Breast epithelium (tissue), 4 donors: ENCODE results near the gene GCGR. TPM values are rescaled to one million over a fixed set of nuclear protein-coding genes. Genes with fewer than 3 reads are reported as not detected.
"Not testable (repeated sequence)": the region's sequence is repeated elsewhere in the genome, so short reads cannot be mapped to it uniquely, and the experiment has no call there.

ENCODE experiments used
- DNase-seq, 2 donors: peaks; one replicate each; pipeline ENCODE4 v3.0.0-alpha.2; 2019; ENCODE audit warnings: low spot score in 2 of 2
- H3K27ac ChIP-seq, 2 donors: fragments of 200-600 bp; sonication (generic) in 1 of 2; one replicate each; pipeline ENCODE4 v1.5.1; 2016 to 2019; ENCODE audit warnings: mild to moderate bottlenecking in 1 of 2
- H3K27me3 ChIP-seq, 2 donors: fragments of 200-600 bp; sonication (generic) in 1 of 2; one replicate each; pipeline versions ENCODE4 v1.5.1 to v1.6.0; 2017 to 2019; ENCODE audit warnings: control low read depth in 1 of 2, mild to moderate bottlenecking in 1 of 2
- H3K36me3 ChIP-seq: fragments of 200-600 bp; one replicate; pipeline ENCODE4 v1.5.1; 2019
- H3K4me1 ChIP-seq, 2 donors: fragments of 200-600 bp; sonication (generic); one replicate each; pipeline ENCODE4 v1.5.1; 2016 to 2019; ENCODE audit warnings: control low read depth in 1 of 2
- H3K4me3 ChIP-seq, 3 donors: fragments of 200-600 bp; sonication (generic); 1 replicate in 2 of 3; 2 replicates in 1 of 3; pipeline ENCODE4 v1.5.1; 2016 to 2019; ENCODE audit warnings: mild to moderate bottlenecking in 3 of 3, moderate library complexity in 2 of 3
- H3K9me3 ChIP-seq, 2 donors: fragments of 200-600 bp; sonication (generic) in 1 of 2; one replicate each; pipeline ENCODE4 v1.5.1; 2016 to 2019; ENCODE audit warnings: control low read depth in 1 of 2
- CTCF ChIP-seq, 3 donors: fragments of 450-650 bp; IDR thresholded peaks; one replicate each; pipeline ENCODE4 v1.5.1; 2016 to 2017; ENCODE audit warnings: antibody characterized with exemption in 3 of 3, mild to moderate bottlenecking in 3 of 3, moderate library complexity in 3 of 3
- POLR2A ChIP-seq: fragments of 450-650 bp; IDR thresholded peaks from one replicate; pipeline ENCODE4 v1.6.1; 2016; ENCODE audit warnings: antibody characterized with exemption, mild to moderate bottlenecking, moderate library complexity
- POLR2AphosphoS5 ChIP-seq, 3 donors: sonication (generic); formaldehyde crosslinking; IDR thresholded peaks; one replicate each; pipeline ENCODE4 v1.6.1; 2017; ENCODE audit warnings: antibody characterized with exemption in 3 of 3
- intact Hi-C: fragments of 100-400 bp; cut with DNase I; formaldehyde crosslinking; loops from one replicate; pipeline ENCODE4 v1.15.1; 2023; ENCODE audit warnings: low total_unique reads
- total RNA-seq, 3 donors: library from RNA; depleted of rRNA; stranded (reverse); fragments of >200 nt; gene quantifications; one replicate each; pipeline ENCODE4 v1.1.0, GENCODE V29; 2016

Gene GCGR
- total RNA-seq, 3 donors from 2014 or later: not detected

- peak overlapping the region; percentile 94 to 97 for H3K27ac ChIP-seq
- intact Hi-C loops: no loop called here
- peak overlapping the region; percentile 59 to 97 (median 82) for H3K4me3 ChIP-seq
Measured at GRCh38 chr17:81833921-81834830, 30.2 kb downstream of the GCGR start.

GRCh38 chr17:81834831-81835267 lies 30.9 kb downstream of the GCGR start, which contains the start of gene PPP1R27:
Gene PPP1R27, minus strand, starts transcription at chr17:81835050. Its CDS starts 97 bp downstream, at chr17:81834953.
- TF ChIP-seq POLR2A: no peak
- no peak for TF ChIP-seq CTCF (IDR thresholded peaks at IDR 0.05)
- DNase-seq: no peak
- H3K27ac ChIP-seq: peak within 1 kb of the TSS; percentile 94 to 97
- H3K27me3 ChIP-seq: no peaks in the 10 kb centered on the region
- intact Hi-C loops: no loop called here
- H3K36me3 ChIP-seq: no peaks in the 10 kb centered on the region
- peak within 1 kb of the TSS; percentile 59 to 97 (median 82) for H3K4me3 ChIP-seq
- peaks cover 4 to 16% of the 10 kb centered on the region in 2 donors for H3K4me1 ChIP-seq
- no peaks in the 10 kb centered on the region for H3K9me3 ChIP-seq

More at GRCh38 chr17:81833921-81834830, 30.2 kb downstream of the GCGR start:
- DNase-seq: no peak
- no peaks in the 10 kb centered on the region for H3K9me3 ChIP-seq
- H3K36me3 ChIP-seq: no peaks in the 10 kb centered on the region
- TF ChIP-seq CTCF (IDR thresholded peaks at IDR 0.05): no peak
- TF ChIP-seq POLR2AphosphoS5 (IDR thresholded peaks at IDR 0.05): no peak
- TF ChIP-seq POLR2A: no peak
- H3K27me3 ChIP-seq: no peaks in the 10 kb centered on the region
- peaks cover 4 to 16% of the 10 kb centered on the region in 2 donors for H3K4me1 ChIP-seq

- Histone ChIP-seq H3K27ac (no peak overlapping the region), H3K9me3 (no peaks in the 10 kb centered on the region), H3K4me3 (no peak overlapping the region), H3K36me3 (no peaks in the 10 kb centered on the region), H3K27me3 (no peaks in the 10 kb centered on the region), H3K4me1 (peaks cover 5 to 8% of the 10 kb centered on the region in 2 donors)
- no peak for DNase-seq
- intact Hi-C loops: no loop called here
- no peak for TF ChIP-seq POLR2A
- TF ChIP-seq POLR2AphosphoS5 (IDR thresholded peaks at IDR 0.05): no peak
- TF ChIP-seq CTCF (IDR thresholded peaks at IDR 0.05): no peak
Measured at GRCh38 chr17:81837641-81838040, 33.7 kb downstream of the GCGR start.

GRCh38 chr17:81838753-81839255 lies 34.9 kb downstream of the GCGR start:
- peak overlapping the region in 1 of 2 donors; percentile 14 for H3K27ac ChIP-seq
- no peak for DNase-seq
- no peaks in the 10 kb centered on the region for H3K9me3 ChIP-seq
- intact Hi-C loops: no loop called here
- peaks cover 3 to 4% of the 10 kb centered on the region in 2 donors for H3K4me1 ChIP-seq
- H3K36me3 ChIP-seq: no peaks in the 10 kb centered on the region
- H3K4me3 ChIP-seq: no peak overlapping the region
- TF ChIP-seq POLR2AphosphoS5 (IDR thresholded peaks at IDR 0.05) (no peak), POLR2A (no peak), CTCF (IDR thresholded peaks at IDR 0.05) (no peak)
- no peaks in the 10 kb centered on the region for H3K27me3 ChIP-seq

GRCh38 chr17:81839301-81839700 lies 35.4 kb downstream of the GCGR start:
- DNase-seq: no peak
- peak overlapping the region in 1 of 2 donors; percentile 14 for H3K27ac ChIP-seq
- H3K27me3 ChIP-seq: no peaks in the 10 kb centered on the region
- H3K9me3 ChIP-seq: no peaks in the 10 kb centered on the region
- no peaks in the 10 kb centered on the region for H3K36me3 ChIP-seq
- no peak overlapping the region for H3K4me3 ChIP-seq
- TF ChIP-seq POLR2A (no peak), POLR2AphosphoS5 (IDR thresholded peaks at IDR 0.05) (no peak), CTCF (IDR thresholded peaks at IDR 0.05) (no peak)
- peaks cover 0 to 4% of the 10 kb centered on the region in 2 donors for H3K4me1 ChIP-seq
- intact Hi-C loops: no loop called here

GRCh38 chr17:81840059-81840458 lies 36.1 kb downstream of the GCGR start:
- H3K4me3 ChIP-seq, H3K4me1 ChIP-seq, intact Hi-C loops, H3K27me3 ChIP-seq, H3K36me3 ChIP-seq, DNase-seq, H3K9me3 ChIP-seq: not testable (repeated sequence)
- peak overlapping the region; percentile 83 to 90 for H3K27ac ChIP-seq
